ENCODE data around the gene SART1.
"Not testable (repeated sequence)": the region's sequence is repeated elsewhere in the genome, so short reads cannot be mapped to it uniquely, and the experiment has no call there.

Gene SART1

GRCh38 chr11:66020212-66020611 is 58.7 kb downstream of the SART1 start:
- DNase-seq (ENCODE audit: low spot score) = no peak

- DNase-seq (ENCODE audit: low spot score) = peak; percentile 93
These were observed 59.3 kb downstream of the SART1 start for GRCh38 chr11:66020618-66021357.

- peak; percentile 94 for DNase-seq (ENCODE audit: low spot score)
These were observed 61.1 kb downstream of the SART1 start for GRCh38 chr11:66022401-66023185.

GRCh38 chr11:66023186-66023440 is 61.6 kb downstream of the SART1 start:
- DNase-seq (ENCODE audit: low spot score) = not testable (repeated sequence)

GRCh38 chr11:66026017-66026529 is 64.5 kb downstream of the SART1 start, which contains the start of gene CATSPER1:
Gene CATSPER1 (minus strand): TSS chr11:66026479. CDS start chr11:66026379, 100 bp downstream.
- DNase-seq (ENCODE audit: low spot score) = no peak

Measured in AG20443 (cell line).